ENCODE measurements around the gene PCDHGA3. TPM values are rescaled to one million over a fixed set of nuclear protein-coding genes. Genes with fewer than 3 reads are reported as not detected.
"Not testable (repeated sequence)": the region's sequence is repeated elsewhere in the genome, so short reads cannot be mapped to it uniquely, and the experiment has no call there.

PCDHGA3 gene
- total RNA-seq, 1 donor from 2014 or later = 6.7 TPM

DNA sequence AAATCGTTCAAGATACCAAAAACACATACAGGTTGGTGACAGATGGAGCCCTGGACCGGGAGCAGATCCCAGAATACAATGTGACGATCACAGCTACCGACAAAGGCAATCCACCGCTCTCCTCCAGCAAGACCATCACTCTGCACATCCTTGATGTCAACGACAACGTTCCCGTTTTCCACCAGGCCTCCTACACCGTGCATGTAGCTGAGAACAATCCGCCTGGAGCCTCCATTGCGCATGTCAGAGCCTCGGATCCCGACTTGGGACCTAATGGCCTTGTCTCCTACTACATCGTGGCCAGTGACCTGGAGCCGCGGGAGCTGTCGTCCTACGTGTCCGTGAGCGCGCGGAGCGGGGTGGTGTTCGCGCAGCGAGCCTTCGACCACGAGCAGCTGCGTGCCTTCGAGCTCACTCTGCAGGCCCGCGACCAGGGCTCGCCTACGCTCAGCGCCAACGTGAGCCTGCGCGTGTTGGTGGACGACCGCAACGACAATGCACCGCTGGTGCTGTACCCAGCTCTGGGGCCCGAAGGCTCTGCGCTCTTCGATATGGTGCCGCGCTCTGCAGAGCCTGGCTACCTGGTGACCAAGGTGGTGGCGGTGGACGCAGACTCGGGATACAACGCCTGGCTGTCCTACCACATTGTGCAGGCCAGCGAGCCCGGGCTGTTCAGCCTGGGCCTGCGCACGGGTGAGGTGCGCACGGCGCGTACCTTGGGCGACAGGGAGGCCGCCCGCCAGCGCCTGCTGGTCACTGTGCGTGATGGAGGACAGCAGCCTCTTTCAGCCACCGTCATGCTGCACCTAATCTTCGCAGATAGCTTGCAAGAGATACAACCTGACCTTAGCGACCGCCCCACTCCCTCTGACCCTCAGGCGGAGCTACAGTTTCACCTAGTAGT lies 28.2 kb downstream of the PCDHGA3 start:
- intact Hi-C loops (cut with DNase I) = no loop called here
- no peak for DNase-seq (ENCODE audit: low spot score)
- ATAC-seq = no peak

DNA sequence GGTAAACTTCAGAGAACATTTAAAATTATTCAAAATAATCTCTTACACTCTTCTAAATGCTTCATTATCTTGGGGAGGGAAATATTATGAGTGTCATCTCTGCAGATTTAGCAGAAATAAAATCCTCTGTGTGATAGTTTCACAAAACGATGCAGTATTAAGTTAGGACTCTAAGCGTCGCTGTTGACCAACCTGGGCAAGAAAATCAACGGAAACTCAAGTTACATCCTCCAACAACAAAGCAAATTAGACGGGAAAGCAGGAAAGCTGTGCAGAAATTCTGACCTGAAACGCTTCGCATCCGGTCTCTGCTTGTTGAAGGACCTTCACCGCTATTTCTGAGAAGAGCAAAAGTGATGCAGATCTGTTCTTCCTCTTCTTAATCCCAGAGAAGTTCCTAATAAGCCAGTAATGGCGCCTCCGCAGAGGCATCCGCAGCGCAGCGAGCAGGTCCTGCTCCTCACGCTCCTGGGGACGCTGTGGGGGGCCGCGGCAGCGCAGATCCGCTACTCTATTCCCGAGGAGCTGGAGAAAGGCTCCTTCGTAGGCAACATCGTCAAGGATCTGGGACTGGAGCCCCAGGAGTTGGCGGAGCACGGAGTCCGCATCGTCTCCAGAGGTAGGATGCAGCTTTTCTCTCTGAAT lies 30.2 kb downstream of the PCDHGA3 start, which contains the start of gene PCDHGA6:
Gene PCDHGA6 (plus strand): TSS at position 219 of the 645 bp plus-strand sequence. CDS start 193 bp downstream, at position 412.
- ATAC-seq = no peak
- intact Hi-C loops (cut with DNase I) = no loop called here
- DNase-seq (ENCODE audit: low spot score) = no peak

DNA sequence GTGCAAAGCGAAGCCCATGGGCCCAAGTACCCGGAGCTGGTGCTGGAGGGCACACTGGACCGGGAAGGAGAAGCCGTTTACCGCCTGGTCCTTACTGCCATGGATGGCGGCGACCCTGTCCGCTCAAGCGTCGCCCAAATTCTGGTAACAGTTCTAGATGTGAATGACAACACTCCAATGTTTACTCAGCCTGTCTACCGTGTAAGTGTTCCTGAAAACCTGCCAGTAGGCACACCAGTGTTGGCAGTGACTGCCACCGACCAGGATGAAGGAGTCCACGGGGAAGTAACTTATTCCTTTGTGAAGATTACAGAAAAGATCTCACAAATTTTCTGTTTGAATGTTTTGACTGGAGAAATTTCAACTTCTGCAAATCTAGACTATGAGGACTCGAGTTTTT lies 31.0 kb downstream of the PCDHGA3 start:
- ATAC-seq (no peak), DNase-seq (ENCODE audit: low spot score) (no peak)
- intact Hi-C loops (cut with DNase I) = no loop called here

DNA sequence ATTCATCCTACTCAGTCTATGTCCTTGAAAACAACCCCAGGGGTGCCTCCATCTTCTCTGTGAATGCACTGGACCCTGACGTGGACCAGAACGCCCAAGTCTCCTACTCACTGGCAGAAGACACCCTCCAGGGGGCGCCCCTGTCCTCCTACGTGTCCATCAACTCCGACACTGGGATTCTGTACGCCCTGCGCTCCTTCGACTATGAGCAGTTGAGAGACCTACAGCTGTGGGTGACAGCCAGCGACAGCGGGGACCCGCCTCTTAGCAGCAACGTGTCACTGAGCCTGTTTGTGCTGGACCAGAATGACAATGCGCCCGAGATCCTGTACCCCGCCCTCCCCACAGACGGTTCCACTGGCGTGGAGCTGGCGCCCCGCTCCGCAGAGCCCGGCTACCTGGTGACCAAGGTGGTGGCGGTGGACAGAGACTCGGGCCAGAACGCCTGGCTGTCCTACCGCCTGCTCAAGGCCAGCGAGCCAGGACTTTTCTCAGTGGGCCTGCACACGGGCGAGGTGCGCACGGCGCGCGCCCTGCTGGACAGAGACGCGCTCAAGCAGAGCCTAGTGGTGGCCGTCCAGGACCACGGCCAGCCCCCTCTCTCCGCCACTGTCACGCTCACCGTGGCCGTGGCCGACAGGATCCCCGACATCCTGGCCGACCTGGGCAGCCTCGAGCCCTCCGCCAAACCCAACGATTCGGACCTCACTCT lies 32.0 kb downstream of the PCDHGA3 start:
- intact Hi-C loops (cut with DNase I); DNase-seq (ENCODE audit: low spot score); ATAC-seq: not testable (repeated sequence)

DNA sequence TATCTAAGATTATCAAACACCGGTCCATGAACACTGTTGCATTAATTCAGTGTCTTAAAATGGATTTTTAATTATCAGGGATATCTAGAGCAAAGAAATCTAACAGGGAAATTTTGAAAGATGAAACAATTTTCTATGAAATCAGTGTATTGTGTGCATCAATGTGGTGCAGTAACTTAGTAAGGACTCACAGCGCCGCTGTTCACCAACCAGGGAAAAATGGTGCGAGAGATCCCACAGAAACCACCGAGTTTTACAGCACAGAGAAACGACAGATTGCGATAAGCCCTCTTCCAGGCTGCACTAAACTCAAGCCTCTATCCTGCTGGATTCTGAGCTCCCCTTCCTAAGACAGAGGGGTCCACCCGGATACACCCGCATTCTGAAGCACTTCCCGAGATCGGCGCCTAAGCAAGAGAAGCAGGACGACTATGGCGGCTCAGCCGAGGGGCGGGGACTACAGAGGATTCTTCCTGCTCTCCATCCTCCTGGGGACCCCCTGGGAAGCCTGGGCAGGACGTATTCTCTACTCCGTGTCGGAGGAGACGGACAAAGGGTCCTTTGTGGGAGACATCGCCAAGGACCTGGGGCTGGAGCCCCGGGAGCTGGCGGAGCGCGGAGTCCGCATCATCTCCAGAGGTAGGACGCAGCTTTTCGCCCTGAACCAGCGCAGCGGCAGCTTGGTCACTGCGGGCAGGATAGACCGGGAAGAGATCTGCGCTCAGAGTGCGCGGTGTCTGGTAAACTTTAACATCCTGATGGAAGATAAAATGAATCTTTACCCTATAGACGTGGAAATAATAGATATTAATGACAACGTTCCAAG lies 39.1 kb downstream of the PCDHGA3 start, which contains the start of gene PCDHGA7:
Gene PCDHGA7 (plus strand): TSS at position 274 of the 826 bp plus-strand sequence. CDS start 158 bp downstream, at position 432.
- ATAC-seq = no peak
- DNase-seq (ENCODE audit: low spot score) = no peak
- intact Hi-C loops (cut with DNase I) = no loop called here

DNA sequence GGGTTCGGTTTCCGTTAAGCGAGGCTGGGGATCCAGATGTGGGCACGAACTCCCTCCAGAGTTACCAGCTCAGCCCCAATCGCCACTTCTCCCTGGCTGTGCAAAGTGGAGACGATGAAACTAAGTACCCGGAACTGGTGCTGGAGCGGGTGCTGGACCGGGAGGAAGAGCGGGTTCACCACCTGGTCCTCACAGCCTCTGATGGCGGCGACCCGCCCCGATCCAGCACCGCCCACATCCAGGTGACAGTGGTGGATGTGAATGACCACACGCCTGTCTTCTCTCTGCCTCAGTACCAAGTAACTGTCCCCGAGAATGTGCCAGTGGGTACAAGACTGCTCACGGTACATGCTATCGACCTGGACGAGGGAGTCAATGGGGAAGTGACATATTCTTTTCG lies 39.7 kb downstream of the PCDHGA3 start:
- intact Hi-C loops (cut with DNase I) = no loop called here
- ATAC-seq (no peak), DNase-seq (ENCODE audit: low spot score) (no peak)

DNA sequence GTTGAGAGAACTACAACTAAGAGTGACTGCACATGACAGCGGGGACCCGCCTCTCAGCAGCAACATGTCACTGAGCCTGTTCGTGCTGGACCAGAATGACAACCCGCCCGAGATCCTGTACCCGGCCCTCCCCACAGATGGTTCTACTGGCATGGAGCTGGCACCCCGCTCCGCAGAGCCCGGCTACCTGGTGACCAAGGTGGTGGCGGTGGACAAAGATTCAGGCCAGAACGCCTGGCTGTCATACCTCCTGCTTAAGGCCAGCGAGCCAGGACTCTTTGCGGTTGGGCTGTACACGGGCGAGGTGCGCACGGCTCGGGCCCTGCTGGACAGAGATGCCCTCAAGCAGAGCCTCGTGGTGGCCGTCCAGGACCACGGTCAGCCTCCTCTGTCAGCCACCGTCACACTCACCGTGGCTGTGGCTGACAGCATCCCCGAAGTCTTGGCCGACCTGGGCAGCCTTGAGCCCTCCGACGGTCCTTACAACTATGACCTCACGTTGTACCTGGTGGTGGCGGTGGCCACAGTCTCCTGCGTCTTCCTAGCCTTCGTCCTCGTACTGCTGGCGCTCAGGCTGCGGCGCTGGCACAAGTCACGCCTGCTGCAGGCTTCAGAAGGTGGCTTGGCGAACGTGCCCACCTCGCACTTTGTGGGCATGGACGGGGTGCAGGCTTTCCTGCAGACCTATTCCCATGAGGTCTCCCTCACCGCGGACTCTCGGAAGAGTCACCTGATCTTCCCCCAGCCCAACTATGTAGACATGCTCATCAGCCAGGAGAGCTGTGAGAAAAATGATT lies 41.0 kb downstream of the PCDHGA3 start:
- intact Hi-C loops (cut with DNase I) = no loop called here
- ATAC-seq (no peak), DNase-seq (ENCODE audit: low spot score) (no peak)

DNA sequence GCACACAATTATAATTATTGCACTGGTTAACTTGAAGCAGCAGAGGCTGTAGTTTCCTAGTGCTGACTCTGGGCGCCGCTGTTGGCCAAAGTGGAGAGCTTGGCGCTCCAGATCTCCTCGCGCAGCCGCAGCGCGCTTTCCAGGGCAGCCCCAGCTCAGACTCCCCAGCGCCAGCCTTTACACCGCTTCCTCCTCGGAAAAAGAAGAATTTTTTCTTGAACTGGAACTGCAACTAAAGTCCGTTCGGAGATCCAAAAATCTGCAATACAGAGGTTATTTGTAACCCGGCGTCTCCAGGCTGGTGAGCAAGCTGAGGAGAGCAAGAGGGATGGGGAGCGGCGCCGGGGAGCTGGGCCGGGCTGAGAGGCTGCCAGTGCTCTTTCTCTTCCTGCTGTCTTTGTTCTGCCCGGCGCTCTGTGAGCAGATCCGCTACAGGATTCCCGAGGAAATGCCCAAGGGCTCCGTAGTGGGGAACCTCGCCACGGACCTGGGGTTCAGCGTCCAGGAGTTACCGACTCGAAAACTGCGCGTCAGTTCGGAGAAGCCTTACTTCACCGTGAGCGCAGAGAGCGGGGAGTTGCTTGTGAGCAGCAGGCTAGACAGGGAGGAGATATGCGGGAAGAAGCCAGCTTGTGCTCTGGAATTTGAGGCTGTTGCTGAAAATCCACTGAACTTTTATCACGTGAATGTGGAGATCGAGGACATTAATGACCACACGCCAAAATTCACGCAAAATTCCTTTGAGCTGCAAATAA lies 44.1 kb downstream of the PCDHGA3 start, which contains the start of gene PCDHGB4:
Gene PCDHGB4 (plus strand): TSS at position 142 of the 755 bp plus-strand sequence. CDS start 187 bp downstream, at position 329.
- intact Hi-C loops (cut with DNase I) = not testable (repeated sequence)
- DNase-seq (ENCODE audit: low spot score) (peak; percentile 61), ATAC-seq (peak; percentile 51)

DNA sequence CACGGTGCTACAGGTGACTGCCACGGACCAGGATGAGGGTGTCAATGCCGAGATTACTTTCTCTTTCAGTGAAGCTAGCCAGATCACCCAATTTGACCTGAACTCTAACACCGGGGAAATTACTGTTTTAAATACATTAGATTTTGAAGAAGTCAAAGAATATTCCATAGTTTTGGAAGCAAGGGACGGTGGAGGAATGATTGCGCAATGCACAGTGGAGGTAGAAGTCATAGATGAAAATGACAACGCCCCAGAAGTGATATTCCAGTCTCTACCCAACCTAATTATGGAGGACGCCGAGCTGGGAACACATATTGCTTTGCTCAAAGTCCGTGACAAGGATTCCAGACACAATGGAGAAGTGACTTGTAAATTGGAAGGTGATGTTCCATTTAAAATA lies 45.0 kb downstream of the PCDHGA3 start:
- DNase-seq (ENCODE audit: low spot score) (no peak), ATAC-seq (no peak)
- intact Hi-C loops (cut with DNase I) = no loop called here

DNA sequence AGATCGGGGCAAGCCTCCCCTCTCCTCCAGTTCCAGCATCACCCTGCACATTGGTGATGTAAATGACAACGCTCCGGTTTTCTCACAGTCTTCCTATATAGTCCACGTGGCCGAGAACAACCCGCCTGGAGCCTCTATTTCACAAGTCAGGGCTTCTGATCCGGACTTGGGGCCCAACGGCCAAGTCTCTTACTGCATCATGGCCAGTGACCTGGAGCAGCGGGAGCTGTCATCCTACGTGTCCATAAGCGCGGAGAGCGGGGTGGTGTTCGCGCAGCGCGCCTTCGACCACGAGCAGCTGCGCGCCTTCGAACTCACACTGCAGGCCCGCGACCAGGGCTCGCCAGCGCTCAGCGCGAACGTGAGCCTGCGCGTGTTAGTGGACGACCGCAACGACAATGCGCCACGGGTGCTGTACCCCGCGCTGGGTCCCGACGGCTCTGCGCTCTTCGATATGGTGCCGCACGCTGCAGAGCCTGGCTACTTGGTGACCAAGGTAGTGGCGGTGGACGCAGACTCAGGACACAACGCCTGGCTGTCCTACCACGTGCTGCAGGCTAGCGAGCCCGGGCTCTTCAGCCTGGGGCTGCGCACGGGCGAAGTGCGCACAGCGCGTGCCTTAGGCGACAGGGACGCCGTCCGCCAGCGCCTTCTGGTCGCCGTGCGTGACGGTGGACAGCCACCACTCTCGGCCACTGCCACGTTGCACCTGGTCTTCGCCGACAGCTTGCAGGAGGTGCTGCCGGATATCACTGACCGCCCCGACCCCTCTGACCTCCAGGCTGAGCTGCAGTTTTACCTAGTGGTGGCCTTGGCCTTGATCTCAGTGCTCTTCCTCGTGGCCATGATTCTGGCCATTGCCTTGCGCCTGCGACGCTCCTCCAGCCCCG lies 45.8 kb downstream of the PCDHGA3 start:
- ATAC-seq = no peak
- intact Hi-C loops (cut with DNase I) = no loop called here
- no peak for DNase-seq (ENCODE audit: low spot score)

DNA sequence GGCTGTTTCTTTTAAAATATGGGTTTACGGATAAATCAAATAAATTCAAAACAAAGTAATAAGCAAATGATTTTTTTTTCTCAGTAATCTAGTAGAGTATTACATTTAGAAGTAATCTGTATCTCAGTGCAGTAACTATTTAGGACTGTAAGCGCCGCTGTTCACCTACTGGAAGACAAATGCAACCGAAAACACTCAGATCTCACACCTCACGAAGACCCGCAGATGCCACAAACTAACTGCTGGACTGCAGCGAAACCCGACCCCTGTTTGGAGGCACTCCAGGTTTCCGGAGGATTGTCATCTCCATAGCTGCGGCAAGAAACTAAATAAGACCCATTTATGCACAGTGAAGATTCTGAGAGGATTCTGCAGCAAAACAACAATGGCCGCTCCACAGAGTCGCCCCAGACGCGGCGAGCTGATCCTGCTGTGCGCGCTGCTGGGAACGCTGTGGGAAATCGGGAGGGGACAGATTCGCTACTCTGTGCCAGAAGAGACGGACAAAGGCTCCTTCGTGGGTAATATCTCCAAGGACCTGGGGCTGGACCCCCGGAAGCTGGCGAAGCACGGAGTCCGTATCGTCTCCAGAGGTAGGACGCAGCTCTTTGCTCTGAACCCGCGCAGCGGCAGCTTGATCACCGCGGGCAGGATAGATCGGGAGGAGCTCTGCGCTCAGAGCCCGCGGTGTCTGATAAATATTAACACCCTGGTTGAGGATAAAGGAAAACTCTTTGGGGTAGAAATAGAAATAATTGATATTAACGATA lies 49.0 kb downstream of the PCDHGA3 start, which contains the start of gene PCDHGA8:
Gene PCDHGA8 (plus strand): TSS at position 205 of the 770 bp plus-strand sequence. CDS start 181 bp downstream, at position 386.
- DNase-seq (ENCODE audit: low spot score) (no peak), ATAC-seq (no peak)
- intact Hi-C loops (cut with DNase I) = no loop called here

DNA sequence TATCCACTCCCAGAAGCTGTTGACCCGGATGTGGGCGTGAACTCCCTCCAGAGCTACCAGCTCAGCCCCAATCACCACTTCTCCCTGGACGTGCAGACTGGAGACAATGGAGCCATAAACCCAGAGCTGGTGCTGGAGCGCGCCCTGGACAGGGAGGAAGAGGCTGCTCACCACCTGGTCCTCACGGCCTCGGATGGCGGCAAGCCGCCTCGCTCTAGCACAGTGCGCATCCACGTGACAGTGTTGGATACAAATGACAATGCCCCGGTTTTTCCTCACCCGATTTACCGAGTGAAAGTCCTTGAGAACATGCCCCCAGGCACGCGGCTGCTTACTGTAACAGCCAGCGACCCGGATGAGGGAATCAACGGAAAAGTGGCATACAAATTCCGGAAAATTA lies 49.6 kb downstream of the PCDHGA3 start:
- intact Hi-C loops (cut with DNase I) = no loop called here
- ATAC-seq (no peak), DNase-seq (ENCODE audit: low spot score) (no peak)

DNA sequence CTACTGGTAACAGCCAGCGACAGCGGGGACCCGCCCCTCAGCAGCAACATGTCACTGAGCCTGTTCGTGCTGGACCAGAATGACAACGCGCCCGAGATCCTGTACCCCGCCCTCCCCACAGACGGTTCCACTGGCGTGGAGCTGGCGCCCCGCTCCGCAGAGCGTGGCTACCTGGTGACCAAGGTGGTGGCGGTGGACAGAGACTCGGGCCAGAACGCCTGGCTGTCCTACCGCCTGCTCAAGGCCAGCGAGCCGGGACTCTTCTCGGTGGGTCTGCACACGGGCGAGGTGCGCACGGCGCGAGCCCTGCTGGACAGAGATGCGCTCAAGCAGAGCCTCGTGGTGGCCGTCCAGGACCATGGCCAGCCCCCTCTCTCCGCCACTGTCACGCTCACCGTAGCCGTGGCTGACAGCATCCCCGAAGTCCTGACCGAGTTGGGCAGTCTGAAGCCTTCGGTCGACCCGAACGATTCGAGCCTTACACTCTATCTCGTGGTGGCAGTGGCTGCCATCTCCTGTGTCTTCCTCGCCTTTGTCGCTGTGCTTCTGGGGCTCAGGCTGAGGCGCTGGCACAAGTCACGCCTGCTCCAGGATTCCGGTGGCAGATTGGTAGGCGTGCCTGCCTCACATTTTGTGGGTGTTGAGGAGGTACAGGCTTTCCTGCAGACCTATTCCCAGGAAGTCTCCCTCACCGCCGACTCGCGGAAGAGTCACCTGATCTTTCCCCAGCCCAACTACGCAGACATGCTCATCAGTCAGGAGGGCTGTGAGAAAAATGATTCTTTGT lies 51.0 kb downstream of the PCDHGA3 start:
- DNase-seq (ENCODE audit: low spot score); intact Hi-C loops (cut with DNase I); ATAC-seq: not testable (repeated sequence)
